Activated CD4-positive, alpha-beta T cell treated with anti-CD3 and anti-CD28 coated beads, Interleukin-2, amount 50 U/mL, for 1 hour (primary cell): ENCODE results near the gene SLC2A9.

Experiments used
- DNase-seq: peaks from one replicate; pipeline ENCODE4 v3.0.0-alpha.2; 2020

SLC2A9 gene

DNA sequence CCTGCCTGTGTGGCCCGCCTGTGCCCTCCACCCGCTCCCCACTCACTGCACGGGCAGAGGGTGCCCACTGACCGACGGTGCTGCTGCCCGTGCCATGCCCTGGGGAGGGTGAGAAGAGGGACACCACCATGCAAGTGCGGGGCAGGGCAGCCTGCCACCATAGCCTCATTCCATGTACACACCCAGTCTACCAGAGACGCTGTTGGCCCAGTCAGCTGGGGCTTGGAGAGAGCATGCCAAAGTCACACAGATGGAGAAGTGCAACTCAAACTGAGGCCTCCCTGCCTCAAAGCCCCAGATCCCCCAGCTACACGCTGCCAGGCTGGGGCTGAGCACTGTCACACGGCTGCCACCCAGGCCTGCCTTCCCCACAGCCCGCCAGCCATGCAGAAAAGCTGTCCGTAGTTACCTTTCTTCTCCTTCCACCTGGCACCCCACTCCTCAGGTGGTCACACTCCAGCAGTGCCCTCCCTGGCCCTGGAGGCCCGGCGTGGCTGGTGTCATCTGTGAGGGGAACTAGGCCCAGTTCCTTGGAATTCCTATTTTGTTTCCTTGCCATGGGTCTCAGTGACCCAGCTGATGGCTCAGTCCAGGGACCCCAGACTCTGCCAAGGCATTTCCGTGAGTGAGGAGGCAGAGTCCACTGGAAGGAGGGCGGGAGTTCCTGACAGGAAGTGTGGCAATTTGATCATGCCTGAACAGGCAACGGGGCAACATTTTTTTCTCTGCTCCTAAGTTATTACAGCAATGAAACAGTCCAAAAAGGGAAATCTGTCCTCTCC lies at the start of gene SLC2A9:
TSS of gene SLC2A9 (minus strand) at position 627 of the 782 bp plus-strand sequence. CDS start at position 559, 68 bp downstream.
- no peak for DNase-seq

DNA sequence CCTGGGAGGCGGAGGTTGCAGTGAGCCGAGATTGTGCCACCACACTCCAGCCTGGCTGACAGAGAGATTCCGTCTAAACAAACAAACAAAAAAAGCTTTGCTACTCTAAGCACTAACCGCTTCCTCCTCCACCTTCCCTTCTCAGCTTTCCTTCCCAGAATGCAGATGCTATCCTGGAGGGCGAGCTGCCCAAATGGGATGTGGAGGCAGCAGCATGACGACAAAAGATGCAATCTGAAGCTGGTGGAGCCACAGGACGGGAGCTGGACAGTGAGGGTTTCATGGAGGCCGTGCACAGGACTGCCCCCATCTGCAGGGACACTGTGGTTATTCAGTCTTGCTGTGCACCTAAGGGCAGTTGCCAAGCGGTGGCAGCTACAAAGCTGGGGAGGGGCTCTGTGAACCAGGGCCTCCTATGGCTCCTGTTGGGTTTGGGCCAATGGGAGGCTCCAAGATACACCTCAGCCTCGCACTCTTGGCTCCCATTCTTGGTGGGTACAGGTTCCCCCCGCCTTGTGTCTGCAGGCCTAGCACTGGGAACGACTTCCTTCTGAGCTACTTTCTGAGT lies 47.9 kb upstream of the SLC2A9 start:
- no peak for DNase-seq

DNA sequence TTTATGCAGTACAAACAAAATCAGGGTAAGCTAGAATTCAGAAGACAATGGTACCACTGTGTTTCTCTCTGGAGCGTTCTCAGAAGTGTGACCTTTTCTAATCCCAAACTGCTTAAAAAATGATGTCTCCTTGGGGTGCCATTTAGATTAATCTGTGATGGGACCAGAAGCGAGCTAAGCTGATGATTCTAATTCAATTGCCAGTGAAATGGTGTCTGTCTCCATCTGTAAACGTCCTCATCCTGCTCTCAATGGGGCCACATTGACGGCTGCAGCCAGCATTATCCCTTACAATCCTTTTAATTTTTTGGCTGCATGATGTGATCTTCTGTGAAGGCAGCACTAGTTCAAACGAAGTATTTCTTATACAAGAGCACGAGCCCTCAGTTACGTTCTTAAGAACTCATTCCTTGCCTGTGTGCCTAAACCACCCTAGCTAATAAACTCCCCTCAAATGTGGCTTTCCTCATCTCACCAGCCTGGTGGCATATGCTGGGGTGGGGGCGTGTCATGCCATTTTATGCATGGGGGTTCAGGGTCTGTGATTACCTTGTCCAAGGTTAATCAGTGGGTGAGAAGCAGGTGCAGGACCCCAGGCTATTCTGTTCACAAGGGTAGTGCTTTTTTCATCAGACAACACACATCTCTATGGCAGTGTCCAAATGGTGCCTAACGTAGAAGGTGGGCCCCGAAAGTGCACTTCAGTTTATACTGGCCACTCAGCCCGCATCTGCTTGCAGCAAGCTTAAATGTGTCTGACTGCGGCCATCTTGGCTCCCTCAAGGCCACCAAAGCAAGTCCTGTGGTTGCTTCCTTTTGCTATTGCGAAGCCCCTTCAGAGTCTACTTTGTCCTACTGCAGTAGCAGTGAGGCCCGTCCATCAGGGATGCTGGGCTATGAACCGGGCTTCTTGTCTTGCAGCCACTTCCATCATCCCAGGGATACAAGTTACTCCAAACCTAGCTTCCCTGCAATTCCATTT lies 45.7 kb upstream of the SLC2A9 start:
- no peak for DNase-seq

DNA sequence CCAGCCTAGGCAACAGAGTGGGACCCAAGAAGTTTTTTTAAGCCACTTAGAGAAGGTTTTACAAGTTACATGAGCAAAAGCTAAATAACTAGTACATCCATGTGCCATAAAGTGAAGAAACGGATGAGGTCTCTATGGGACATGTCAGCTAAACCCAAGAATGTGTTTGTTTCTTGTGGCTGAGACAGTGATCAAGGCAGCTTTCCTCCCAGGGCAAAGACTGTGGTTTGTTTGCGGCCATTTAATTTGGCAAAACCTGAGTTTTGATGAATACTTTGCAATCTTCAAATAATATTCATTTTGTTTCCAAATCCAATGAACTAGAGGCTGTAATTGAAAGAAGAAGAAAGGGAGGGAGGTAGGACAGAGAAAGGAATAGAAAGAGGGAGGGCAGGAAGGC lies 44.9 kb upstream of the SLC2A9 start:
- no peak for DNase-seq

DNA sequence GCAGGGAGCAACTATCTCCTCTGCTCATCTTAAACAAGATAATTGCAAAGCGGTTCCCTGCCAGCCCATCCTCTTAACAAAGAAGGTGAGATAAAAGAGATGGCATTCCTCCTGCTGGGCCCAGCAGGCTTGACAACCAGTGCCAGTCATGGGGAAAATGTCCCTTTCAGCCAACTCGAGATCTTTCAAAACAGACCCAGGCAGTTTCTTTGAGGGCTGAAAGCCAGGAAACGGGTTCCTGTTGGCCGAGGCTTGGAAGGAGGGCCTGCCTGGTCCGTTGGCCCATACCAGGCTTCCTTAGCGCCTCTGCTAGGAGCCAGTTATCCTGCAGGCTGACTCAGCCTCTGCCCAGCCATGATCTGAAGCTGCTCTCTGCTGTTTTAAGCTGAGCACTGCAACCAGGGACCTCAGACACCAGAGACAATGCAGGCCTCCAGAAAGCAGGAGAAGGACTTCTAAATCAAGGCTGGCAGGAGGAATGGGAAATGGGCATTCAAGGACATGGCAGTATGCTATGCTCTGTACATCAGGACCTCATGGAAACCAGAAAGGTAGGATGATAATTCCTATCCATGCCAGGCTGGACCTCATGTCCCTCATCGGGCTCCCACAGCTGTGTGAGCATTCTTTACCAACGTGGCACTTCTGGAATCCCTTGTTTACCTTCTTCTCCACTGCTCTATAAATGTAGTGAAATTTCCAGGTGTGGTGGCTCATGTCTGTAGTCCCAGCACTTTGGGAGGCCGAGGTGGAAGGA lies 42.4 kb upstream of the SLC2A9 start:
- no peak for DNase-seq

DNA sequence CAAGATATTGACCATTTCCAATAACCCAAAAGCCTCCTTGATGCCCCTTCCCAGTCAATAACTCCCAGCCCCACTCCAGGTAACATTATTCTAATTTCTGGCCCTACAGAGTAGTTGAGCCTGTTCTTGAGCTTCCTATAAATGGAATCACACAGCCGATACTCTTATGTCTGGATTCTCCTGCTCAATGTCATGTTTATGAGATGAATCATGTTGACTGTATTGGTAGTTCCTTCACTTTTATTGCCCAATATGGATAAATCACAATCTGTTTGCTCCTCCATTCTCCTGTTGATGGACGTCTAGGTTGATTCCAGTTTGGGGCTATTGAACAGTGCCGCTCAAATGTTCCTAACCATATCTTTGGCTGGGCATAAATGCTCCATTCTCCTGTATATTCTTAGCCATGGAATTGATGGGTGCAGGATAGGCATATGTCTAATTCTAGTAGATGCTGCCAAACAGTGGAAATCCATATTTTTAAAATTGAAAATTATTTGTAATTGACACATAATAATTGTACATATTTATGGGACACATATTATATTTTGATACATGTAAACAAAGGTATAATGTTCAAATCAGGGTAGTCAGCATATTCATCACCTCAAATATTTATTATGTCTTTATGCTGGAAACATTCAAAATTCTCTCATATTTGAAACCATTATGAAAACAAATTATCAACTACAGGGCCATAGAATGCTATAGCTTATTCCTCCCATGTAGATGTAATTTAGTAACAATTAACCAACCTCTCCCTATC lies 40.5 kb upstream of the SLC2A9 start:
- DNase-seq: no peak

DNA sequence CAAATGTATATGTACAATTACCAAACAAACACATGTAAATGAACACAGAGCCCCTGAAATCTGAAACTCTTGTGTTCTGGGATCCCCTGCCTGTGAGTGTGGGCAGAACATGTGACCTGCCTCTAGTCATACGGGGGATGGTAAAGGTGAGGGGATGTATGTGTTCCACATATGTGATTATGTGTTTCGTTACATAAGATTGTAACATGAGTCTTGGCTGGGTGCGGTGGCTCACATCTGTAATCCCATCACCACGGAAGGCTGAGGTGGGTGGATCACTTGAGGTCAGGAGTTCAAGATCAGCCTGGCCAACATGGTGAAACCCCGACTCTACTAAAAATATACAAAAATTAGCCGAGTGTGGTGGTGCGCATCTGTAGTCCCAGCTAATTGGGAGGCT lies 37.1 kb upstream of the SLC2A9 start:
- no peak for DNase-seq

DNA sequence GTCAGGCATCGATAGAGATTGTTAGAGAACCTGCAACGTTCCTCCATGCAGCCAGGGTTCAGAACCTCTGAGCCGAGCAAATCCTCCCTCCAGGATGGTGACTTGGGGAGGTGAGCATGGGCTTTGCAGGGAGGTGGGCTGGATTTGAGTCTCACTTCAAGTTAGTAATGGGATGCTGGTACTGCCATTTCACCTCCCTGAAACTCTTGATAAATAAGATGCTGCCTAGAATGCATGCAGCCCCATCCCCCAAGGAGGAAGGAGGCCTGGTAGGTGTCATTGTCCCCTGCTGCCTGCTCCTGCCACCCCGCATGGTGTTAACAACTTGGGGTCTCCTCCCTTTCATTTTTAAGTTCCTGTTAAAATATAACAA lies 35.7 kb upstream of the SLC2A9 start:
- DNase-seq: no peak

DNA sequence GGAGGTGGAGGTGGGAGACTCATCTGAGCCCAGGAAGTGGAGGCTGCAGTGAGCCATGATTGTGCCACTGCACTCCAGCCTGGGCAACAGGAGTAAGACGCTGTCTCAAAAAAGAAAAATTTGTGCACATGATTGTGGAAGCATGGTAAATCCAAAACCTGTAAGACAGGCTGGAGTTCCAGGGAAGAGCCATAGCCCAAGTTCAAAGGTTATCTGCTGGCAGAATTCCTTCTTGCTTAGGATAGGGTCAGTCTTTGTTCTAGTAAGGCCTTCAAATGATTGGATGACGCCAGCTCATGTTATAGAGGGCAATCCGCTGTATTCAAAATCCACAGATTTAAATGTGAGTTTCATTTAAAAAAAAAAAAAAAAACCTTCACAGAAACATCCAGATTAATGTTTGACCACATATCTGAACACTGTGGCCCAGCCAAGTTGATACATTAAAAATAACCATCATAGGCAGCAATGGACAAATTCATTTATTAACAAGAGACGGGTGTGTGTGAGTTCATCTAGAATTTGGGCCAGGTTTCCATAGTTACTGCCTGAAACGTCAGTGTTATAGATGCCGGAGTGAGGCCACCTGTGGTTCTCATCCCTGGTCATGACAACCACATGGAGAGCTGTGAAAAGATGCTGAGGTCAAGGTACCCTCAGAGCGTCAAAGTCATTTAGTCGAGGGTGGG lies 35.2 kb upstream of the SLC2A9 start:
- DNase-seq: no peak

DNA sequence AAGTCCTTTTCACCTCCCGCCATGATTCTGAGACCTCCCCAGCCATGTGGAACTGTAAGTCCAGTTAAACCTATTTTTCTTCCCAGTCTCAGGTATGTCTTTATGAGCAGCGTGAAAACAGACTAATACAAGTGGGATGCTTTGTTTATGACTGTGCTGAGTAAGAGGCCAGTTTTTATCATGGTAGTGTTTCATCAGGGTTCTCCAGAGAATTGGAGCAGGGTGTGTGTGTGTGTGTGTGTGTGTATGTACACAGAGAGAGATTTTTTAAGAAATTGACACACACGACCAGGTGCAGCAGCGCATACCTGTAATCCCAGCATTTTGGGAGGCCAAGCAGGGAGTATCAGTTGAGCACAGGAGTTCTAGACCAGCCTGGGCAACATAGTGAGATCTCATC lies 34.6 kb upstream of the SLC2A9 start:
- DNase-seq: no peak

DNA sequence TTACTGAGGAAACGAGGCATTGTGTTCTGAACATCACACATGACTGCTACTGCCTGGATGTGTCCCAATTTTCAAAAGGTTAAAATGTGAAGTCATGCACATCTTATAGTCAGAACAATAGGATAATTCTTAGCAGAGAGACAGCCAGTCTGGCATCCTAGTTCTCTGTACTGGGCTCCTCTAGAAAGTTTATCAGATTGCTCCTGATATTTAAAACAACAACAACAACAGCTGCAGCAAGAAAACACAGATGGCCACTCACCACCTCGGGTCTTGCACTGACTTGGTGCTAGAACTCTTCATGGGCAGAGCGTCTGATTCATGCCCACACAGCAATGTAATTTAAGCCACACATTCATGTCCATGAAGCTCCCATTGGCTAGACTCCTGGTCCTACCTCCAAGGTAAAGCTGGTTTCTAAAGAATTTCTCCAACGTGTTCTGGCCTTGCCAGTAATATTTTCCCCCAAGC lies 33.3 kb upstream of the SLC2A9 start:
- DNase-seq: no peak

DNA sequence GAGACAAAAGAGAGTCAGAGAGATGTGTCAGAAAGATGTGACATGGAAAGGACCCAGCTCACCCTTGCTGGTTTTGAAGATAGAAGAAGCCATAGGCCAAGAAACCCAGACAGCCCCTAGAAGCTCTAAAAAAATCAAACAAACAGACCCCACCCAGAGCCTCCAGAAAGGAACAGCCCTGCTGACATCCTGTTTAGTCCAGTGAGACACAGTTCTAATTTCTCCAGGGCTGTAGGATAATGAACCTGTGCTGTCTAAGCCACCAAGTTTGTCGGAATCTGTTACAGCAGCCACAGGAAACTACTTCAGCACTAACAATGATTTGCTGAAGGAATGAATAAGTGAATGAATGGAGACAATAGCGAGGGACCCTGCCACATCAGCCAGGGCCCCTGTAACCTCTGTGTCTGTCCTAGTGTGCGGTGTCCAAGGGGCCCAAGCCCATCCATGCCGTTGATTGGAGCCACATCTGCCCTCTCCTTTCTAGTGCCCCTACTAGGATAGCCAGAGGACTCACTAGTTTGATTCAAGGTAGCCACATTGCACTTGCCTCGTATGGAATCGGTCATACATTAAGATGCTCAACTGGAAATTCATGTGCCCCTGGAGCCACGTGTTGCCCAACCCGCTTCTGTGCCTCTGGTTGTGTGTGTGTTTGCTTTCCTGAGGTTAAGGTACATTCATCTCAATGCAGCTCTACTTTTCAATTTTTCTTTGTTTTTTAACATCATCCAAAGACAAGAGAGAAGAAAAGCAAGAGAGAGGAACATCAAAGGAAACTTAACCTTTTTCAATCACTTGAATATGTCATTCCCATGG lies 32.5 kb upstream of the SLC2A9 start:
- no peak for DNase-seq

DNA sequence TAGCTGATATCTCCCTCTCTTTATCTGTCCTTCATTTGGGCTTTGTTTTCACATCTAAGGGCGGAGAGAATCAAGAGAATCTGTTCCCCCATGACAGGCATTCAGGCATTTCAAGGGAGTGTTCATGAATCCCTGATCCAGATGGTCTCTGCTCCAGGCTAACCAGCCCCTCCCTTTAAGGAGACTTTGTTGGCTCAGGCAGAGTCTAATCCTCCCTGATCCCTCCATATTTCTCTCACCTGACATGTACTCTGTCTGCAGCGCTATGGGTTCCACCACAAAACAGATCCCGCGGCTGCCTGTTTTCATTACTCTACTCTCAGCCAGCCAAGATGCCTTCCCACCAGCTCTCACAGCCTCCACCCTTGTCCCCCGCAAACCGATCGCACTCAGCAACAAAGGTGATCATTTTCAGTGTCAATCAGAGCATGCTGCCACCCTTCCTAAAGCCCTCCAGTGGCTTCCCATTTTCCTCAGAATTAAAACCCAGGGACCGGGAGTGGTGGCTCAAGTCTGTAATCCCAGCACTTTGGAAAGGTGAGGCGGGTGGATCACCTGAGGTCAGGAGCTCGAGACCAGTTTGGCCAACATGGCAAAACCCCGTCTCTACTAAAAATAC lies 30.3 kb upstream of the SLC2A9 start:
- DNase-seq: no peak

DNA sequence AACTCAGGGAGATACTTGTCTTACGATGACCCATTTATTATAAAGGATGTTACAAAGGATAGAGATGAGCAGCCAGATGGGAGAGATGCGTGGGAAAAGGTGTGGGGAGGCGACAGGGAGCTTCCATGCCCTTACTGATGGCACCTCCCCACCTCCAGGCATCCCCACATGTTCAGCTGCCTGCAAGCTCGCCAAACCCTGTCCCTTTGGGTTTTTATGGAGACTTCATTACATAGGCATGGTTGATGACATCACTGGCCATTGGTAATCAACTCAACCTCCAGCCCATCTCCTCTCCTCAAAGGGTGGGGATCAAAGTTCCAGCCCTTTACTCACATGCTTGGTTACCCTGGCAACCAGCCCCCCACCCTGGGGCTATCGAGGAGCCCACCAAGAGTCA lies 29.4 kb upstream of the SLC2A9 start:
- no peak for DNase-seq

DNA sequence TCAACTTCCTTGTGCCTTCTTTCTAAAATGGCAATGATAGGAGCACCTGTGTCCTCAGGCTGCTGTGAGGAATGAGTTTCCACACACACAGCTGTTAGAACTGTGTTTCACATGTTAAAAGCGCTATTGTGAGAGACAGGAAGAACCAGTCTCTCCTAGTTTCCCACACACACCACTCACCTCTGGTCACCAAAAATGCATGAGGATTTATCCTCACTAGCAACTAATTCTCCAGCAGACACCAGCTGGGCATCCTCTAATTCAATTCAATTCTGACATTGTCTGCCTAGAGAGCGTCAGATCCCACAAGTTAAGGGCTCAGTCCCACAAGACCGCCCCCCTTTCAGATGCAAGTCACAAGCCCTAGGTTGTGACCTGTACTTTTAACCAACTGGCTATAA lies 29.0 kb upstream of the SLC2A9 start:
- no peak for DNase-seq

DNA sequence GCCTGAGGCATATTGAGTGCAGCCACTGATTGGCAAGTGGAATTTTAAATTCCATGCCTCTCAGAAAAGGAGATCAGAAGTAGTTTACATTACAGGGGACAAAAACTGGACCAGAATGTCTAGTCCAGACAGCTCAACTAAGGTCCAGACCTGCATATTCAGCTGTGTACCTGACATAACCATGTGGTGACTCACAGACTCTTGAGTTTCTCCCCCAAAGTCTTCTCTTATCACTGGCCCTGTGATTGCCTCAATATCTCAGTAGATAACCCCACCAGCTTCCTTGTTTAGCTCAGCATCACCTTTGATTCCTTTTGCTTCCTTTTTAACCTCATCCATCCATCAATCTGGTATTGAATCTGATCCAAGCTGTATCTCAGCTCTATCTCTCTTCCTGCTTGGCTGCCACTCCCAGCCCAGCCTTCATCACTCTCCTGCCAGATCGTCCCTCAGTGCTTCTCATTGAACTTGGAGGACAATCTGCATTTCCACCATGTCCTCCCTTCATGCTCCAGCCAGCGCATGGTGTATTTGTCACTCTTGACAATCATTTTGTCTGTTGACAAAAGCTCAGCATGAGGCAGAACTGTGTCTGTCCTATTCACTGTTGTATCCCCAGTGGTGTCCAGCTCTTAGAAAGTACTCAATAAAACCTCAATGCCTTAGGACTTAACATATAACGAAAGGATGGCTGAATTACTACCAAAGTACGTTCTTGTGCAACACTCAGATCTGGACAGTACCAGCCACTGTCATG lies 27.8 kb upstream of the SLC2A9 start:
- no peak for DNase-seq

DNA sequence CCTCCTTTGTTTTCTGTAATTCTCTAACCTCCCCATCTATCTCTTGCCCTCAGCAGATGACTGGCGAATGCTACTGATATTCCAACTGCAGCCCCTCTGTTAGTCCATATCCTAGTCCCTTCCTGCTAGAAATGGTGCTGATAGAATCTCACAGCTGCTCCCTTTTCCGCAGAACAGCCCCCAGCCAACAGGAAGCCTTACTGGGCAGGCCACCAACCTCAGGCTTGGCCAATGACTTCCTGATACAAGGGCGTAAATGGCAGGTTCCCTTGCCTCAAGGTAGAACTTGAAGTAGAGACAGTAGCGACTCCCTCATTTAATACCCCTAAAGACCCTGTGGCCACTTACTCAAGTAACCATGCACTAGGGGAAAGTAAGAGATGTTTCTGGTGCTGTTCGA lies 26.7 kb upstream of the SLC2A9 start:
- DNase-seq: no peak

DNA sequence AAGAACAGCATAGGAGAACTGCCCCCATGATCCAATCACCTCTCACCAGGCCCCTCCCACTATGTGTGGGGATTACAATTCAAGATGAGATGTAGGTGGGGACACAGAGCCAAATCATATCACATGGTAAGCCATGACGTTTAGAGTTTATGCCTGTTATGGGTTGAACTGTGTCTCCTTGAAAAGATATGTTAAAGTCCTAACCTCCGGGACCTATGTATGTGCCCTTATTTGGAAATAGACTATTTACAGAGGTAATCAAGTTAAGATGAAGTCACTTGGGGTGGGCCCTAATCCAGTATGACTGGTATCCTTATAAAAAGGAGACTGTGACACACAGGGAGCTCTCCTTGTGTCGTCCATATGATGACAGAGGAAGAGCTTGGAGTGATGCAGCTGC lies 25.2 kb upstream of the SLC2A9 start:
- DNase-seq: no peak

DNA sequence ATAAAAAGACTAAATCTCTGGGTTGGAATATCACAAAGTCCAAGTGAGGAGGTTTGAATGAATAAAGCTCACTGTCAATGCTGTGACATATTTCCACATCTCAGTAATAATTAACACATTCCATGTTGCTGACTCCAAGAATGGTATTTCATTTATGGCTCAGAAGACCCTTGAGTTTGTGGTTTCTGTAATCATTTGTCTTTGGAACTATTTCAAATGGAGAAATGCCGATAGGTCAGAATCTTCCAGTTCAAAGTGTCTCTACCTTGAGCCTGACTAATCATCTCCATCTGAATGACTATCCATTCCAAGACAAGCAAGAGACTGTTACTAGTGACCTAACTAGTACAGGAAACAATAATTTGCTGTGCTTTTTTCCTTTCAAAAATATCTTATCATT lies 24.2 kb upstream of the SLC2A9 start:
- DNase-seq: no peak
